ENCODE results near the gene DLAT. TPM values are rescaled to one million over a fixed set of nuclear protein-coding genes. Genes with fewer than 3 reads are reported as not detected.

Gene DLAT
- total and polyA plus RNA-seq, 2 experiments from 2014 or later = 27.9 to 42.1 TPM

- WGBS (ENCODE audit: low lambda C conversion rate, missing lambda C conversion rate) = 90% methylated on average over 8 of the region's 8 CpGs
- Histone ChIP-seq H3K9me3 (ENCODE audit: low read depth) (no peaks in the 10 kb centered on the region), H3K36me3 (replicated peaks; ENCODE audit: insufficient read depth, low read depth) (no peaks in the 10 kb centered on the region), H3K4me1 (ENCODE audit: insufficient read depth) (no peaks in the 10 kb centered on the region), H3K27ac (no peak overlapping the region), H3K27me3 (no peaks in the 10 kb centered on the region), H3K79me2 (no peaks in the 10 kb centered on the region), H2AFZ (no peak overlapping the region), H3K9me2 (replicated peaks; ENCODE audit: insufficient read depth) (no peaks in the 10 kb centered on the region), H4K20me1 (ENCODE audit: insufficient read depth, poor library complexity, severe bottlenecking) (no peaks in the 10 kb centered on the region), H3K4me3 (no peak overlapping the region), H3K4me2 (no peak overlapping the region)
- TF ChIP-seq EZH2phosphoT487 (IDR thresholded peaks at IDR 0.05; ENCODE audit: low read depth, severe bottlenecking, unreplicated experiment) (no peak), EZH2 (IDR thresholded peaks at IDR 0.05; ENCODE audit: borderline replicate concordance) (no peak), CTCF (IDR thresholded peaks at IDR 0.05; ENCODE audit: poor library complexity) (no peak)
- no peak for DNase-seq (ENCODE audit: low spot score)
Observed at GRCh38 chr11:112106070-112106469, 80.9 kb downstream of the DLAT start.

Small RNA genes within 50 kb of the gene (small RNA-seq; reads per million reads assigned to genes)
- gene AP000907.3 (not detected), gene RNU6-893P (not detected)

Other genes starting within 250 kb of the DLAT start
- gene ALG9, start 153.8 kb upstream of the DLAT start, total RNA-seq = 42.0 and 52.4 TPM in 2 replicates
- gene ALG9, start 153.8 kb upstream of the DLAT start, polyA plus RNA-seq = 22.6 and 38.7 TPM in 2 replicates
- 2.3 and 2.6 TPM in 2 replicates for gene FDXACB1, start 146.2 kb upstream of the DLAT start, total RNA-seq
- gene FDXACB1, start 146.2 kb upstream of the DLAT start, polyA plus RNA-seq = 0.64 and 2.2 TPM in 2 replicates
- 21.1 and 24.6 TPM in 2 replicates for gene CFAP68, start 145.9 kb upstream of the DLAT start, total RNA-seq
- gene CFAP68, start 145.9 kb upstream of the DLAT start, polyA plus RNA-seq = 19.9 and 21.8 TPM in 2 replicates
- gene CRYAB, start 113.6 kb upstream of the DLAT start, total RNA-seq = 15.7 and 20.5 TPM in 2 replicates
- gene CRYAB, start 113.6 kb upstream of the DLAT start, polyA plus RNA-seq = 64.8 and 123 TPM in 2 replicates
- gene HSPB2, start 112.7 kb upstream of the DLAT start, total RNA-seq = not detected in 2 replicates
- 0.19 and 0.29 TPM in 2 replicates for gene HSPB2, start 112.7 kb upstream of the DLAT start, polyA plus RNA-seq
- gene C11orf52, start 106.5 kb upstream of the DLAT start, total RNA-seq = 8.7 and 14.8 TPM in 2 replicates
- 21.1 and 23.7 TPM in 2 replicates for gene C11orf52, start 106.5 kb upstream of the DLAT start, polyA plus RNA-seq
- 14.7 and 18.4 TPM in 2 replicates for gene DIXDC1, start 88.1 kb upstream of the DLAT start, total RNA-seq
- gene DIXDC1, start 88.1 kb upstream of the DLAT start, polyA plus RNA-seq = 5.2 and 8.2 TPM in 2 replicates
- gene PIH1D2, start 48.6 kb downstream of the DLAT start, total RNA-seq = 0.60 and 1.7 TPM in 2 replicates
- gene PIH1D2, start 48.6 kb downstream of the DLAT start, polyA plus RNA-seq = 2.2 and 3.1 TPM in 2 replicates
- 21.2 and 24.6 TPM in 2 replicates for gene NKAPD1, start 48.9 kb downstream of the DLAT start, total RNA-seq
- 8.8 and 21.5 TPM in 2 replicates for gene NKAPD1, start 48.9 kb downstream of the DLAT start, polyA plus RNA-seq
- gene TIMM8B, start 61.3 kb downstream of the DLAT start, total RNA-seq = 62.5 and 62.8 TPM in 2 replicates
- 126 and 128 TPM in 2 replicates for gene TIMM8B, start 61.3 kb downstream of the DLAT start, polyA plus RNA-seq
- gene SDHD, start 61.5 kb downstream of the DLAT start, total RNA-seq = 151 and 152 TPM in 2 replicates
- 144 and 158 TPM in 2 replicates for gene SDHD, start 61.5 kb downstream of the DLAT start, polyA plus RNA-seq
- gene IL18, start 138.7 kb downstream of the DLAT start, total RNA-seq = 9.4 and 10.3 TPM in 2 replicates
- gene IL18, start 138.7 kb downstream of the DLAT start, polyA plus RNA-seq = 5.1 and 7.0 TPM in 2 replicates
- 0.50 and 4.4 TPM in 2 replicates for gene TEX12, start 142.0 kb downstream of the DLAT start, total RNA-seq
- gene TEX12, start 142.0 kb downstream of the DLAT start, polyA plus RNA-seq = not detected in 2 replicates
- 23.9 and 30.8 TPM in 2 replicates for gene BCO2, start 150.1 kb downstream of the DLAT start, total RNA-seq
- 39.1 and 64.5 TPM in 2 replicates for gene BCO2, start 150.1 kb downstream of the DLAT start, polyA plus RNA-seq
- gene PTS, start 201.0 kb downstream of the DLAT start, total RNA-seq = 37.5 and 44.3 TPM in 2 replicates
- gene PTS, start 201.0 kb downstream of the DLAT start, polyA plus RNA-seq = 81.7 and 84.6 TPM in 2 replicates
- gene PLET1, start 235.5 kb downstream of the DLAT start, total RNA-seq = not detected in 2 replicates
- gene PLET1, start 235.5 kb downstream of the DLAT start, polyA plus RNA-seq = 0.34 TPM in 1 of 2 replicates, not detected in the other